Nephron (organoid): ENCODE results near the gene MARCHF2.
A peak's percentile ranks its signal among the peaks of the same experiment; 100 is the strongest.
"Not testable (repeated sequence)": the region's sequence is repeated elsewhere in the genome, so short reads cannot be mapped to it uniquely, and the experiment has no call there.

ENCODE experiments used
- H3K27ac Mint-ChIP-seq, 3 experiments: 2 replicates each; pipeline ENCODE4 v1.8.0; 2020; ENCODE audit warnings: mixed read lengths in 3 of 3, mild to moderate bottlenecking in 2 of 3, moderate library complexity in 1 of 3
- H3K27me3 Mint-ChIP-seq: 2 replicates; pipeline ENCODE4 v1.8.0; 2021; ENCODE audit warnings: low read depth, mild to moderate bottlenecking, moderate library complexity, mixed read lengths
- H3K36me3 Mint-ChIP-seq: 2 replicates; pipeline ENCODE4 v1.8.0; 2020; ENCODE audit warnings: low read depth, mixed read lengths
- H3K4me1 Mint-ChIP-seq: 2 replicates; pipeline ENCODE4 v1.8.0; 2020; ENCODE audit warnings: mixed read lengths
- H3K4me3 Mint-ChIP-seq, 3 experiments: 2 replicates each; pipeline ENCODE4 v1.8.0; 2020; ENCODE audit warnings: mild to moderate bottlenecking in 3 of 3, mixed read lengths in 3 of 3, moderate library complexity in 2 of 3
- H3K9me3 Mint-ChIP-seq: 2 replicates; pipeline ENCODE4 v1.8.0; 2020; ENCODE audit warnings: mixed read lengths
- CTCF ChIP-seq, 3 experiments: fragments of 200-600 bp; sonication (generic); IDR thresholded peaks; one replicate each; pipeline ENCODE4 v1.5.0; 2021; ENCODE audit warnings: antibody characterized with exemption in 3 of 3; ENCODE audit not compliant: unreplicated experiment in 3 of 3

The MARCHF2 gene

GRCh38 chr19:8426283-8426682 lies 13.2 kb downstream of the MARCHF2 start:
- Mint-ChIP-seq H3K4me1 (no peaks in the 10 kb centered on the region), H3K36me3 (peaks cover 8% of the 10 kb centered on the region), H3K9me3 (no peaks in the 10 kb centered on the region), H3K27me3 (no peaks in the 10 kb centered on the region), H3K27ac (no peak overlapping the region), H3K4me3 (no peak overlapping the region)
- no peak for TF ChIP-seq CTCF (IDR thresholded peaks at IDR 0.05; ENCODE audit: unreplicated experiment in 3 of 3)

DNA sequence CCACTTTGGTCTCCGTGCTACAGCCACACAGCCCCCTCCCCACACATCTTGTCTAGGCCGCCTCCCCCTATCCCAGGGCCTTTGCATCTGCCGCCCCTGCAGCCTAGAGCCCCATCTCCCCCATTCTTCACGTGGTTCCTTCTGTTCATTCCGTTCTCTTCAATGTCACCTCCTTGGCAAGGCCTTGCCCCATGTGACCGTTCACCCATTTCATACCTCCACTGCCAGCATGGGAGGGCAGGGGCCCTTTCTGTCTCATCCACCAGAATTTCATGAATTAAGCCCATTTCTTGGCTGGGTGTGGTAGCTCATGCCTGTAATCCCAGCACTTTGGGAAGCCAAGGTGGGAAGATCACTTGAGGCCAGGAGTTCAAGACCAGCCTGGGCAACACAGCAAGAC lies 15.9 kb downstream of the MARCHF2 start:
- no peaks in the 10 kb centered on the region for H3K4me1 Mint-ChIP-seq
- no peak for TF ChIP-seq CTCF (IDR thresholded peaks at IDR 0.05; ENCODE audit: unreplicated experiment in 3 of 3)
- no peaks in the 10 kb centered on the region for H3K9me3 Mint-ChIP-seq
- H3K36me3 Mint-ChIP-seq = peaks cover 8% of the 10 kb centered on the region
- H3K27ac Mint-ChIP-seq = no peak overlapping the region
- H3K27me3 Mint-ChIP-seq = no peaks in the 10 kb centered on the region
- no peak overlapping the region for H3K4me3 Mint-ChIP-seq

GRCh38 chr19:8429826-8430225 lies 16.7 kb downstream of the MARCHF2 start:
- Mint-ChIP-seq H3K4me1 (no peaks in the 10 kb centered on the region), H3K27me3 (no peaks in the 10 kb centered on the region), H3K9me3 (no peaks in the 10 kb centered on the region), H3K27ac (no peak overlapping the region), H3K36me3 (peaks cover 8% of the 10 kb centered on the region), H3K4me3 (no peak overlapping the region)
- no peak for TF ChIP-seq CTCF (IDR thresholded peaks at IDR 0.05; ENCODE audit: unreplicated experiment in 3 of 3)

GRCh38 chr19:8430650-8431049 lies 17.5 kb downstream of the MARCHF2 start:
- Mint-ChIP-seq H3K27ac (no peak overlapping the region), H3K4me1 (no peaks in the 10 kb centered on the region), H3K9me3 (no peaks in the 10 kb centered on the region), H3K27me3 (no peaks in the 10 kb centered on the region), H3K4me3 (no peak overlapping the region), H3K36me3 (peaks cover 13% of the 10 kb centered on the region)
- TF ChIP-seq CTCF (IDR thresholded peaks at IDR 0.05; ENCODE audit: unreplicated experiment in 3 of 3) = no peak

DNA sequence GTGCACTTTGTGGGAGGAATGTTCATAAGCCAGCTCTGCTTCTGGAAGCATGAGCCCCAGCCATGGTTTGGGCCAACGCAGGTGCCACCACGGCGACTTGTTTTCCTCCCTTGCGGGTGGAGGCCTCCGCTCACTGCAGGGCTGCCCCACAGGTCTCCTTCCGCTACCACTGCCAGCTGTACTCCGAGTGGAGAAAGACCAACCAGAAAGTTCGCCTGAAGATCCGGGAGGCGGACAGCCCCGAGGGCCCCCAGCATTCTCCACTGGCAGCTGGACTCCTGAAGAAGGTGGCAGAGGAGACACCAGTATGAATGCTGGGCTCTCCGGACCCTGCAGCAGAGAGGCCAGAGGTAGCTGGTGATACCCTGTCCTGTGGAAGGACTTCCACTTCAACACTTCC lies 25.1 kb downstream of the MARCHF2 start:
- no peak for TF ChIP-seq CTCF (IDR thresholded peaks at IDR 0.05; ENCODE audit: unreplicated experiment in 3 of 3)

DNA sequence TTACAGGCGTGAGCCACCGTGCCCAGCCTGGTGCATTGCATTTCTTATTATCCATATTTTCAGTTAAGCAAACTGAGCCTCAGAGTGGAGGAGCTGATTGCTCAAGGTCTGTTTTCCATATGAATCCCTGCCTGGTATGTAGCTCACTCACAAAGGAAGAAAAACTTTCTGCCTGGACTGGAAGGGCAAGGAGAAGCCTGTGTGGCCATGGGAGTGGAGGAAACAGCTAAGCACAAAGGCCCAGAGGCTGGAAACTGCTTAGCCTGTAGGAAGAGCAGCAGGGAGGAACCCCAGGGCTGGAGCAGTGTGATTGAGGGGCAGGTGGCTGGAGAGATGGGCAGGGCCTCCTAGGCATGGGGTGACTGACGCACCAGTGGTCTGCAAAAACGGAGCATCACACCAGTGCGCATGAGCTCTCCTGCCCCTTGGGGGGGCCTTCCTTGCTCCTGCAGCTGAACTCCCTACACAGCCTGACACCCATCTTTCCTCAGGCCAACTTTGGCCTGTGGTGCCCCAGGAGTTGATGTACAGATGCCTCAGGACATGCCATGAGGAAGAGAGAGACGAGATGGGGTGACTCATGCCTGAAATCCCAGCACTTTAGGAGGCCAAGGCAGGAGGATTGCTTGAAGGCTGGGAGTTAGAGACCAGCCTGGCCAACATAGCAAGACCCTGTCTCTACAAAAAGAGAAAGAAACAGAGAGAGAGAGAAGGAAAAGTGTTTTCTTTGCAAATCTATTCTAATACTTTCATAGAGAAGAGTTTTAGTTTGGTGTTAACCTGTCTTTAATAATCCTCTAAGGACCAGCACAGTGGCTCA lies 28.8 kb downstream of the MARCHF2 start:
- Mint-ChIP-seq H3K9me3 (no peaks in the 10 kb centered on the region), H3K4me3 (peak overlapping the region; percentile 40 to 78 (median 66)), H3K36me3 (peaks cover 17% of the 10 kb centered on the region), H3K4me1 (peaks cover 19% of the 10 kb centered on the region), H3K27ac (peak overlapping the region in 1 of 3 experiments; percentile 39), H3K27me3 (no peaks in the 10 kb centered on the region)
- no peak for TF ChIP-seq CTCF (IDR thresholded peaks at IDR 0.05; ENCODE audit: unreplicated experiment in 3 of 3)

More for the DNA sequence above, 25.1 kb downstream of the MARCHF2 start:
- Mint-ChIP-seq H3K9me3 (no peaks in the 10 kb centered on the region), H3K27ac (no peak overlapping the region), H3K4me3 (no peak overlapping the region), H3K27me3 (no peaks in the 10 kb centered on the region), H3K36me3 (peaks cover 5% of the 10 kb centered on the region), H3K4me1 (no peaks in the 10 kb centered on the region)

- H3K27me3 Mint-ChIP-seq, H3K9me3 Mint-ChIP-seq: not testable (repeated sequence)
- Mint-ChIP-seq H3K4me3 (peak overlapping the region; percentile 96 to 98 (median 97)), H3K4me1 (peaks cover 35% of the 10 kb centered on the region), H3K27ac (peak overlapping the region; percentile 97 to 98 (median 97)), H3K36me3 (peaks cover 30% of the 10 kb centered on the region)
Observed at GRCh38 chr19:8444140-8444676, 31.1 kb downstream of the MARCHF2 start.
